Cardiac muscle cell (in vitro differentiated cells and primary cell): ENCODE results near the gene OS9. TPM values are rescaled to one million over a fixed set of nuclear protein-coding genes. Genes with fewer than 3 reads are reported as not detected.

Experiments
- DNase-seq, 2 donors: peaks; one replicate each; pipeline versions ENCODE4 v3.0.0 to v3.0.0-alpha.2; 2010 to 2017; ENCODE audit warnings: low read depth in 1 of 2, low spot score in 1 of 2
- H3K27ac ChIP-seq: fragments of 200-600 bp; sonication (generic); 2 replicates; pipeline ENCODE4 v1.5.1; 2016
- H3K27me3 ChIP-seq: fragments of 200-600 bp; sonication (generic); 2 replicates; pipeline ENCODE4 v1.6.0; 2016; ENCODE audit warnings: control low read depth
- H3K36me3 ChIP-seq: fragments of 200-600 bp; sonication (generic); 2 replicates; pipeline ENCODE4 v1.5.1; 2016; ENCODE audit warnings: control low read depth
- H3K4me1 ChIP-seq: fragments of 200-600 bp; sonication (generic); 2 replicates; pipeline ENCODE4 v1.8.1; 2017; ENCODE audit warnings: low read depth, mild to moderate bottlenecking, mixed run types
- H3K4me3 ChIP-seq: fragments of 200-600 bp; sonication (generic); 2 replicates; pipeline ENCODE4 v1.5.1; 2016; ENCODE audit warnings: mild to moderate bottlenecking
- H3K9me3 ChIP-seq: fragments of 200-600 bp; sonication (generic); 2 replicates; pipeline ENCODE4 v1.5.1; 2017; ENCODE audit warnings: low read depth, mild to moderate bottlenecking, control low read depth
- polyA plus RNA-seq: library from polyadenylated mRNA; unstranded; fragments of >200 nt; fragmentation: Nextera tagmentation; extraction: Ambion mirVana; gene quantifications from 2 replicates; pipeline ENCODE4 v1.2.1, GENCODE V29; 2016
- total RNA-seq: library from RNA; depleted of rRNA; stranded (reverse); fragments of >200 nt; gene quantifications from 2 replicates; pipeline ENCODE4 v1.2.3, GENCODE V29; 2016
- TF ChIP-seq, protein P1 (sequence below): IDR thresholded peaks from 2 replicates; pipeline ENCODE4 v1.5.1; 2012; ENCODE audit warnings: low read depth, mild to moderate bottlenecking, low read length

The OS9 gene
- total and polyA plus RNA-seq, 2 experiments from 2014 or later, result 134 to 182 TPM

DNA sequence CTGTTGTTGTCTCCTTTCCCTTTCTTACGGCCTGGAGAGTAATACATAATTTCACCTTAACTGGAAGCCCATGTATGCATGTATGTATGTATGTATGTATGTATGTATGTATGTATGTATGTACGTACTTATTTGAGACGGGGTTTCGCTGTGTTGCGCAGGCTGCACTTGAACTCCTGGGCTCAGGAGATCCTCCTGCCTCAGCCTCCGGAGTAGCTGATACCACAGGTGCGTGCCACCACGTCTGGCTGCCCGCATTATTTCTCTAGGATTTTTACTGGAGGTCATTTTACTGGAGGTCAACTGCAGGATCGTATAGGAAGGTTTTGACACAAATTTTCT is 644 bp upstream of the OS9 start:
- no peak overlapping the region for H3K27ac ChIP-seq
- H3K27me3 ChIP-seq, result no peaks in the 10 kb centered on the region
- no peaks in the 10 kb centered on the region for H3K9me3 ChIP-seq
- DNase-seq, result no peak
- no peak overlapping the region for H3K4me3 ChIP-seq
- peaks cover 6% of the 10 kb centered on the region for H3K36me3 ChIP-seq
- H3K4me1 ChIP-seq, result no peaks in the 10 kb centered on the region
- TF ChIP-seq, protein P1, sequence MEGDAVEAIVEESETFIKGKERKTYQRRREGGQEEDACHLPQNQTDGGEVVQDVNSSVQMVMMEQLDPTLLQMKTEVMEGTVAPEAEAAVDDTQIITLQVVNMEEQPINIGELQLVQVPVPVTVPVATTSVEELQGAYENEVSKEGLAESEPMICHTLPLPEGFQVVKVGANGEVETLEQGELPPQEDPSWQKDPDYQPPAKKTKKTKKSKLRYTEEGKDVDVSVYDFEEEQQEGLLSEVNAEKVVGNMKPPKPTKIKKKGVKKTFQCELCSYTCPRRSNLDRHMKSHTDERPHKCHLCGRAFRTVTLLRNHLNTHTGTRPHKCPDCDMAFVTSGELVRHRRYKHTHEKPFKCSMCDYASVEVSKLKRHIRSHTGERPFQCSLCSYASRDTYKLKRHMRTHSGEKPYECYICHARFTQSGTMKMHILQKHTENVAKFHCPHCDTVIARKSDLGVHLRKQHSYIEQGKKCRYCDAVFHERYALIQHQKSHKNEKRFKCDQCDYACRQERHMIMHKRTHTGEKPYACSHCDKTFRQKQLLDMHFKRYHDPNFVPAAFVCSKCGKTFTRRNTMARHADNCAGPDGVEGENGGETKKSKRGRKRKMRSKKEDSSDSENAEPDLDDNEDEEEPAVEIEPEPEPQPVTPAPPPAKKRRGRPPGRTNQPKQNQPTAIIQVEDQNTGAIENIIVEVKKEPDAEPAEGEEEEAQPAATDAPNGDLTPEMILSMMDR, result no peak

DNA sequence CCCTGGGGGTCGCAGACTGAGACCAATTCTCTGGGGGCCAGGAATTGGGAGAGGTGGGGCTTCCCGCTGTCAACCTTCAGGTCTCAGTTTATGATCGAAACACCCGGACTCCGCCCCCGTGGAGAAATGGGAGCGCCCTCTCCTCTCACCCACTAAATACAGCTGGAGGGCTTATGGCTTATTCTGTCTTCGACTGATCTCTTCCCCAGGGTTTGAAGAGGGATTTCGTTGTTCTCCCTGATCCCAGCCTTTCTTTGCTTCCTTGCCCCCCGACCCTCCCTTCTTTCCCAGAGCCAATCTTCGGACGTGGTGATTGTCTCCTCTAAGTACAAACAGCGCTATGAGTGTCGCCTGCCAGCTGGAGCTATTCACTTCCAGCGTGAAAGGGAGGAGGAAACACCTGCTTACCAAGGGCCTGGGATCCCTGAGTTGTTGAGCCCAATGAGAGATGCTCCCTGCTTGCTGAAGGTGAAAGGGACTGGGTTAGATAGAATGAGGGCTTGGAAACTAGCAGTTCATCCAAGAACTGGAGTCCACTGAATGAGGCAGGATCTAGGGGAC is 607 bp downstream of the OS9 start:
- Histone ChIP-seq H3K36me3 (peaks cover 6% of the 10 kb centered on the region), H3K4me1 (no peaks in the 10 kb centered on the region), H3K27me3 (no peaks in the 10 kb centered on the region), H3K9me3 (no peaks in the 10 kb centered on the region), H3K4me3 (peak overlapping the region; percentile 96), H3K27ac (peak overlapping the region; percentile 85)
- TF ChIP-seq, protein P1, result no peak
- peak; percentile 4 to 25 for DNase-seq

DNA sequence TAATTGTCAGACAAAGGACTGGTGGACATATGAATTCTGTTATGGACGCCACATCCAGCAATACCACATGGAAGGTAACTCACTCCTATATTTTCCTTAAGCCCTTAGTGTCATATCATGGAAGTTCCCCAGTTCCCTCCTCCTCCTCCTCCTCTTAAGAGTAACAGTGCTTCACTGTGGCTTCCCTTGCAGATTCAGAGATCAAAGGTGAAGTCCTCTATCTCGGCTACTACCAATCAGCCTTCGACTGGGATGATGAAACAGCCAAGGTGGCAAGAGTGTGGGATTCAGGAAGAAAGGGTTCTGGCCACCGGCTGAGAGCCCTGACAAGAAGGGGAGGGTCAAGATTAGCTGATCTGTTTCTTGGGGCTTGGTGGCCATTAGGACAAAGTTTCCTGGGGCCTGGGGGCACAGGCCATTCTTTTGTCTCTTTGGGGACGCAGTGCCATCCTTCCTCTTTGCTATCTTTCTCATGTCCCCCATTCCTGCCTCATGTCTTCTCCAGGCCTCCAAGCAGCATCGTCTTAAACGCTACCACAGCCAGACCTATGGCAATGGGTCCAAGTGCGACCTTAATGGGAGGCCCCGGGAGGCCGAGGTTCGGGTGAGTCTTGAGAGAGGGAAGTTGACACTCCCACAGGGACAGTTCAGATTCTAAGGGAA is 2.0 kb downstream of the OS9 start:
- Histone ChIP-seq H3K9me3 (no peaks in the 10 kb centered on the region), H3K27ac (no peak overlapping the region), H3K4me1 (no peaks in the 10 kb centered on the region), H3K36me3 (peaks cover 6% of the 10 kb centered on the region), H3K4me3 (no peak overlapping the region), H3K27me3 (no peaks in the 10 kb centered on the region)
- no peak for DNase-seq
- TF ChIP-seq, protein P1, result no peak

DNA sequence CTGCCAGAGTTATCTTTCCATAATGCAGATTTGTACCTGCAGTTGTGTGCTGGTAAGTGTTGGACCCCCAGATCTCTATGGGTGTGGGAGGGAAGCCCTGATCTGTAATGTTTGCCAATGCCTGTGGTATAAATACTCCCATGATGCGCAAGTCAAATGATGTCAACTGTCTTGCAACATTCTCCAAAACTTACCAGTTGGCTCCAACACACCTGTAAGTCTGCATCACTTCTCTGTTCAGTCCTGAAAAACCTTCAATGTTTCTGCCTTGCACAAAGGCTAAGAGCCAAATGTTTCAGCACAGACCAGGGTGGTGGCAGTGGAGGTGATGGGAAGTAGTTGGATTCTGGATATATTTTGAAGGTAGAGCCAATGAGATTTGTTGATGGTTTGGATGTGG is 3.1 kb downstream of the OS9 start:
- Histone ChIP-seq H3K27ac (no peak overlapping the region), H3K9me3 (no peaks in the 10 kb centered on the region), H3K36me3 (peaks cover 6% of the 10 kb centered on the region), H3K4me3 (no peak overlapping the region), H3K4me1 (no peaks in the 10 kb centered on the region), H3K27me3 (no peaks in the 10 kb centered on the region)
- no peak for DNase-seq
- TF ChIP-seq, protein P1, result no peak

DNA sequence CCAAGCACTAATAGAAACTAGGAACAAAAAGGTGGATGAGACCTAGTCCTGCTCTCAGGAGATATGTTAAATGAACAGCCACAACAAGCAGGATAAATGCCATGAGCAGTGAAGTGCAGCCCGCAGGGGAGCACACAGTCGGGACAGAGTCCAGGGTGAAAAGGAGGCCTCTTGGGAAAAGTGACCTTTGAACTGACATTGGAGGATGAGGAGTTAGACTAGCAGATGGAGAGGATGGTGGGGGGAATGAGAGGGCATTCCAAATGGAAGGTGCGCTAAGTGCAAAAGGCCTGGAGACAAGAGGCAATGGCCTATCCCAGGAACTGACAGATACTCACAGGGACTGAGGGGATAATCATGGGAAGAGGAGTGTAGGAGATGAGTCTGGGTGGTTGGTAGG is 4.5 kb downstream of the OS9 start:
- Histone ChIP-seq H3K27me3 (no peaks in the 10 kb centered on the region), H3K36me3 (peaks cover 6% of the 10 kb centered on the region), H3K9me3 (no peaks in the 10 kb centered on the region), H3K4me3 (no peak overlapping the region), H3K27ac (no peak overlapping the region), H3K4me1 (no peaks in the 10 kb centered on the region)
- TF ChIP-seq, protein P1, result no peak
- DNase-seq, result no peak
